T-cell (primary cell): ENCODE data around the gene DDA1. TPM values are rescaled to one million over a fixed set of nuclear protein-coding genes. Genes with fewer than 3 reads are reported as not detected.

ENCODE experiments used
- ATAC-seq, 4 experiments: fragments of 200-7000 bp in 3 of 4; fragments of 150-1000 bp in 1 of 4; cut with Tn5 transposase; replicated peaks in 1 of 4; 1 replicate in 3 of 4; 2 replicates in 1 of 4; pipeline ENCODE4 v1.10.0; 2021; ENCODE audit warnings: moderate library complexity in 3 of 4, mild to moderate bottlenecking in 2 of 4, moderate number of reproducible peaks in 1 of 4
- CTCF ChIA-PET, 2 donors: fragments of 300-600 bp; sonication (Branson Sonifier 250); formaldehyde crosslinking; loops; one replicate each; lab custom pipeline; 2022; ENCODE audit warnings: antibody characterized with exemption in 2 of 2; lab: Charles Lee
- POLR2A ChIA-PET, 2 donors: fragments of 300-600 bp; sonication (Branson Sonifier 250); formaldehyde crosslinking; loops; one replicate each; lab custom pipeline; 2022; ENCODE audit warnings: antibody characterized with exemption in 2 of 2; lab: Charles Lee
- DNase-seq, 35 experiments: peaks; one replicate each; pipeline versions ENCODE4 v3.0.0 to v3.0.0-alpha.2; 2013 to 2023
- H3K27ac ChIP-seq: one replicate; pipeline ENCODE4 v1.5.1; 2013; ENCODE audit warnings: low read length
- H3K27me3 ChIP-seq, 2 experiments: replicated peaks in 1 of 2; 1 replicate in 1 of 2; 2 replicates in 1 of 2; pipeline versions ENCODE4 v1.6.1 to v1.7.0; 2013; ENCODE audit warnings: low read length in 1 of 2, mixed read lengths in 1 of 2; ENCODE audit not compliant: control insufficient read depth in 2 of 2, insufficient read depth in 2 of 2; ENCODE audit errors: extremely low read depth in 1 of 2
- H3K36me3 ChIP-seq, 2 donors: 1 replicate in 1 of 2; 2 replicates in 1 of 2; pipeline versions ENCODE4 v1.6.1 to v1.7.0; 2013; ENCODE audit warnings: low read length in 1 of 2; ENCODE audit not compliant: control insufficient read depth in 2 of 2, insufficient read depth in 1 of 2; ENCODE audit errors: extremely low read depth in 1 of 2
- H3K4me1 ChIP-seq, 2 experiments: 1 replicate in 1 of 2; 2 replicates in 1 of 2; pipeline versions ENCODE4 v1.6.1 to v1.7.0; 2013; ENCODE audit warnings: low read length in 2 of 2, mixed read lengths in 1 of 2; ENCODE audit not compliant: insufficient read depth in 2 of 2, control insufficient read depth in 1 of 2; ENCODE audit errors: extremely low read depth in 1 of 2
- H3K4me3 ChIP-seq, 2 donors: 1 replicate in 1 of 2; 2 replicates in 1 of 2; pipeline versions ENCODE4 v1.5.1 to v1.7.0; 2013; ENCODE audit warnings: mild to moderate bottlenecking in 2 of 2, low read length in 1 of 2, moderate library complexity in 1 of 2; ENCODE audit not compliant: control insufficient read depth in 1 of 2; ENCODE audit errors: extremely low read depth in 1 of 2
- H3K9me3 ChIP-seq: 2 replicates; pipeline ENCODE4 v1.7.0; 2013
- H3K27ac Mint-ChIP-seq, 2 donors: one replicate each; pipeline ENCODE4 v1.8.0; 2020 to 2021; ENCODE audit warnings: mild to moderate bottlenecking in 2 of 2, mixed read lengths in 2 of 2
- H3K27me3 Mint-ChIP-seq, 2 donors: one replicate each; pipeline ENCODE4 v1.8.0; 2021 to 2022; ENCODE audit warnings: mixed read lengths in 2 of 2
- H3K36me3 Mint-ChIP-seq: one replicate; pipeline ENCODE4 v1.8.0; 2021; ENCODE audit warnings: mixed read lengths
- H3K4me1 Mint-ChIP-seq, 3 donors: one replicate each; pipeline ENCODE4 v1.8.0; 2020 to 2022; ENCODE audit warnings: mixed read lengths in 3 of 3, mild to moderate bottlenecking in 1 of 3
- H3K4me3 Mint-ChIP-seq, 3 donors: one replicate each; pipeline ENCODE4 v1.8.0; 2020 to 2022; ENCODE audit warnings: mild to moderate bottlenecking in 3 of 3, mixed read lengths in 3 of 3, moderate library complexity in 3 of 3
- H3K9me3 Mint-ChIP-seq, 3 donors: one replicate each; pipeline ENCODE4 v1.8.0; 2020 to 2022; ENCODE audit warnings: mixed read lengths in 3 of 3
- WGBS: methylation state at CpG from one replicate; pipeline ENCODE4 v1.1.5; 2013; ENCODE audit warnings: missing lambda C conversion rate; ENCODE audit not compliant: insufficient coverage; 5-methylcytosine and 5-hydroxymethylcytosine counted together
- total RNA-seq, 35 experiments: library from RNA in 6 of 35; stranded (reverse) in 6 of 35; fragments of 120-200 nt in 1 of 35; gene quantifications; one replicate each; pipeline versions ENCODE4 v1.2.1 to v1.2.4 and lab custom pipeline; 2013 to 2026

The DDA1 gene
- total RNA-seq, 5 donors from 2014 or later (not counting 1 experiment from before 2014, with no cell fraction given) = 37.3 to 51.7 (median 42.0) TPM

DNA sequence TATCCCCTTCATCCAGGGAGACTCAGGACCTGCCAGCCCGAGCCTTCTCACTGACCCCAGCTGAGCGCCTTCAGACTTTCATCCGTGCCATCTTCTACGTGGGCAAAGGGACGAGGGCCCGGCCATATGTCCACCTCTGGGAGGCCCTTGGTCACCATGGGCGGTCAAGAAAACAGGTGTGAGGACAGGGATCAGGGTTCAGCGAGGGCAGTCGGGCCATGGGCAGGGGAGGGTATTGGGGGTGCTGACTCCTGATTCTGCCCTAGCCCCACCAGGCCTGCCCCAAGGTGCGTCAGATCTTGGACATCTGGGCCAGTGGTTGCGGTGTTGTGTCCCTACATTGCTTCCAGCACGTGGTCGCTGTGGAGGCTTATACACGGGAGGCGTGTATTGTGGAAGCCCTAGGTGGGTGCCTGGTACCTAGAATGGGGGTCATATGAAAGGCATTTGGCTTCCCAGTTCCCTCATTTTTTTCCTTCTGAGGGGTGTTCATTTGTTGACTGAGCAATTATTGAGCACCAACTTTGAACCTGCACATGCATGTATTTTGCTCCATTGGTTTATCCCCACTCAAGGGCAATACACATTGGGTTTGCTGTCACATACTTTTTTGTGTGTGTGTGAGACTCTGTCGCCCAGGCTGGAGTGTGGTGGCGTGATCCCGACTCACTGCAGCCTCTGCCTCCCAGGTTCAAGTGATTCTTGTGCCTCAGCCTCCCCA lies 23.8 kb upstream of the DDA1 start:
- no peaks in the 10 kb centered on the region for H3K36me3 Mint-ChIP-seq
- peaks cover 0 to 45% of the 10 kb centered on the region in 2 experiments for H3K27me3 ChIP-seq
- WGBS = 90% methylated on average over 15 of the region's 18 CpGs

DNA sequence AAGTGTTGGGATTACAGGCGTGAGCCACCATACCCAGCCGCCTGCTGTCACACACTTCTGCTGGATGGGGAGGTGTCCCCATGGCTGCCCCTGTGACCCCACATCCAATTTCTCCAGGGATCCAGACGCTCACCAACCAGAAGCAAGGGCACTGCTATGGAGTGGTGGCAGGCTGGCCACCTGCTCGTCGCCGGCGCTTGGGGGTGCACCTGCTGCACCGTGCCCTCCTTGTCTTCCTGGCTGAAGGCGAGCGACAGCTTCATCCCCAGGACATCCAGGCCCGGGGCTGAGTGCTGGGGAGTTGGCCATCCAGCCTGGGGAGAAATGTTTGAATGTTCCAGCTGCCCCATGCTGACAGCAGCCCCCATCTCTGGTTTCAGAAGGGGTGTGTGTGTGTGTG lies 23.1 kb upstream of the DDA1 start:
- Mint-ChIP-seq H3K27ac (no peak overlapping the region), H3K4me3 (no peak overlapping the region), H3K27me3 (peaks cover 0 to 7% of the 10 kb centered on the region in 2 donors), H3K4me1 (peaks cover 4 to 7% (median 5%) of the 10 kb centered on the region in 3 donors), H3K9me3 (no peaks in the 10 kb centered on the region), H3K36me3 (no peaks in the 10 kb centered on the region)
- 94% methylated on average over 5 of the region's 11 CpGs for WGBS
- ATAC-seq = no peak
- ChIA-PET CTCF (interaction anchor here in 1 of 2 donors (0.6 kb wide), 1 partner anchor 98 kb away, joined by 4 read pairs; no protein-coding TSS in a partner anchor), POLR2A (interaction anchor here in 1 of 2 donors (0.7 kb wide), 1 partner anchor 407 kb away, joined by 5 read pairs; no protein-coding TSS in a partner anchor)
- H3K9me3 ChIP-seq = no peaks in the 10 kb centered on the region
- peaks cover 6 to 23% of the 10 kb centered on the region in 2 experiments for H3K4me1 ChIP-seq
- H3K36me3 ChIP-seq = no peaks in the 10 kb centered on the region
- DNase-seq = no peak
- no peak overlapping the region for H3K27ac ChIP-seq
- peaks cover 0 to 39% of the 10 kb centered on the region in 2 experiments for H3K27me3 ChIP-seq
- H3K4me3 ChIP-seq = no peak overlapping the region

More for the DNA sequence above, 23.8 kb upstream of the DDA1 start:
- H3K9me3 ChIP-seq = no peaks in the 10 kb centered on the region
- no peak overlapping the region for H3K27ac ChIP-seq
- peaks cover 0 to 7% of the 10 kb centered on the region in 2 donors for H3K27me3 Mint-ChIP-seq
- H3K4me3 ChIP-seq = no peak overlapping the region
- ATAC-seq (no peak), DNase-seq (no peak)
- no peaks in the 10 kb centered on the region for H3K36me3 ChIP-seq
- H3K27ac Mint-ChIP-seq = no peak overlapping the region
- no peak overlapping the region for H3K4me3 Mint-ChIP-seq
- ChIA-PET POLR2A (interaction anchor here in 1 of 2 donors (0.6 kb wide), 2 partner anchors 41 to 166 kb away, joined by 3 to 4 read pairs; no protein-coding TSS in a partner anchor), CTCF (no interaction called here)
- peaks cover 6 to 26% of the 10 kb centered on the region in 2 experiments for H3K4me1 ChIP-seq
- peaks cover 4 to 7% (median 5%) of the 10 kb centered on the region in 3 donors for H3K4me1 Mint-ChIP-seq
- H3K9me3 Mint-ChIP-seq = no peaks in the 10 kb centered on the region

DNA sequence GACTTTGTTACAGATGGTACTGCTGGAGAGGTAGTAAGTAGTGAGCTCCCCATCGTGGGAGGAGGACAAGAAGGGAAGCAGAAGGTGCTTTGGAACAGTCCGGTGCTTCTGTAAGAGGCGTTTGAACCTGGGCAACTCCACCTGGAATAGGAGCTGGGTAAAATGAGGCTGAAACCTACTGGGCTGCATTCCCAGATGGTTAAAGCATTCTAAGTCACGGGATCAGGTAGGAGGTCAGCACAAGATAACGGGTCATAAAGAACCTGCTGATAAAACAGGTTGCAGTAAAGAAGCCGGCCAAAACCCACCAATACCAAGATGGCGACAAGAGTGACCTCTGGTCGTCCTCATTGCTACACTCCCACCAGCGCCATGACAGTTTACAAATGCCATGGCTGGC lies 22.6 kb upstream of the DDA1 start:
- 92% methylated on average over 7 of the region's 9 CpGs for WGBS
- DNase-seq (no peak), ATAC-seq (no peak)
- peaks cover 4 to 8% (median 7%) of the 10 kb centered on the region in 3 donors for H3K4me1 Mint-ChIP-seq
- Histone ChIP-seq H3K27me3 (peaks cover 0 to 34% of the 10 kb centered on the region in 2 experiments), H3K4me3 (no peak overlapping the region), H3K27ac (no peak overlapping the region), H3K4me1 (peaks cover 6 to 19% of the 10 kb centered on the region in 2 experiments), H3K36me3 (no peaks in the 10 kb centered on the region), H3K9me3 (no peaks in the 10 kb centered on the region)
- H3K27ac Mint-ChIP-seq = no peak overlapping the region
- no peaks in the 10 kb centered on the region for H3K36me3 Mint-ChIP-seq
- H3K27me3 Mint-ChIP-seq = peaks cover 0 to 7% of the 10 kb centered on the region in 2 donors
- H3K4me3 Mint-ChIP-seq = no peak overlapping the region
- no peaks in the 10 kb centered on the region for H3K9me3 Mint-ChIP-seq
- ChIA-PET CTCF (interaction anchor here in 1 of 2 donors (0.6 kb wide), 1 partner anchor 98 kb away, joined by 4 read pairs; no protein-coding TSS in a partner anchor), POLR2A (interaction anchor here (0.6 to 0.7 kb wide), 2 partner anchors 407 to 451 kb away, joined by 3 to 5 read pairs; no protein-coding TSS in a partner anchor)

DNA sequence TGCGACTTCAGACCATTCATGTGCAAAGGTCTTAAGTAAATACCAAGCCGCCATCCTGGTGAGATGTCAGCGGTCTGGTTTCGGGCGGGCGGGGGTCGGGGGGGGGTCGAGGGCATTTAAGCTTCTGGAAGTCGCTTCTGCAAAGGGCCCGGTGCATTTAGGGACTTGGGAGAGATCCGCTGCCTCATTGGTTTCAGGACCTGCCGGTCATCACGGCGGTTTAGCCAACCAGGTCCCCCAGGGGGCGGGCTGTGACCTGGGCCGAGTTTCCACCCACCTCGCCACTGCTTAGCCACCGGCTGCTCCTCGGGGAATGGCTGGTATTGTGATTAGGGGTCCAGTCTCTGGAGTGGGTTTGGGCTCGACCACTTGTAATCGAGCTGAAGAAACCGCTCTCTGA lies 19.9 kb upstream of the DDA1 start:
- Histone ChIP-seq H3K27ac (no peak overlapping the region), H3K36me3 (peaks cover 0 to 5% of the 10 kb centered on the region in 2 donors), H3K9me3 (no peaks in the 10 kb centered on the region), H3K4me3 (no peak overlapping the region), H3K27me3 (peaks cover 0 to 18% of the 10 kb centered on the region in 2 experiments), H3K4me1 (peaks cover 0 to 16% of the 10 kb centered on the region in 2 experiments)
- Mint-ChIP-seq H3K4me3 (no peak overlapping the region), H3K36me3 (no peaks in the 10 kb centered on the region), H3K27ac (no peak overlapping the region), H3K9me3 (no peaks in the 10 kb centered on the region), H3K4me1 (peaks cover 5 to 8% (median 6%) of the 10 kb centered on the region in 3 donors), H3K27me3 (peaks cover 0 to 7% of the 10 kb centered on the region in 2 donors)
- ChIA-PET POLR2A (interaction anchor here in 1 of 2 donors (0.7 kb wide), 1 partner anchor 228 kb away, joined by 8 read pairs; no protein-coding TSS in a partner anchor), CTCF (interaction anchor here in 1 of 2 donors (0.6 kb wide), 1 partner anchor 28 kb away, joined by 4 read pairs; no protein-coding TSS in a partner anchor)
- DNase-seq (peak in 13 of 35 experiments; percentile 20 to 59 (median 28)), ATAC-seq (no peak)
- WGBS = 15% methylated on average over 14 of the region's 22 CpGs

DNA sequence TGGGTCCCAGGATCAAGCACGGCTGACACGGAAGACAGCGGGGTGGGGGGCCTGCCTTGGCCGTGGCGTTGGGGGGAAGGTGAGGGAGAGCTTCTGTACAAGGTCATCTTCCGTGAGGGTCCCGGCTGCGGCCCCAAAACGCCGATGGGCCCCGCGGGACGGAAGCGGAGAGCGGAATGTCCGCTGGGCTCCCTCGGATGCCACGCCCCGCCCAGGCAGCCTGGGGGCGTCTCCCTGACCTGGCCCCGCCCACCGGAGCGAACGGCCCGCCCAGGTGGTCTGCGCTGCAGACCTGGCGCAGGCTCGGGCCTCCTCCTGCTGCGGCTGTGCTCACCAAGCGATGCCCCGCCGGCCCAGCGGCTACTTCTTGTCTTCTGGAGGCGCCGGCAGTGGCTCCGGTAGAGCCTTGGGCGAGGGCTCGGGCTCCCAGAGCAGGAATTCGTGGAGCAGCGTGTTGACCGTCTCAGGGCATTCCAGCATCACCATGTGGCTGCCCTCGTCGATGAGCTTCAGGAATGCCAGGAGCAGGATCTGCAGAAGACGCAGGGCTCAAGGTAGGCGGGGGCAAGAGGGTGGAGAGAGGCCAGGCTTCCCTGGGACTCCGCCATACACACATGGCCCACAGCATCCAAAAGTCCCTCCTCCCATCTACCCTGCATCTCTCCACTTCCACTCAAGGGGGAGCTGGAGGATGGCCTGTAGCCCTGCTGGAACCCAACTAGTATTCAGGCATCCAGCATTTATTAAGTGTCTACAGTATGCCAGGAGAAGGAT lies 16.9 kb upstream of the DDA1 start:
- Histone ChIP-seq H3K4me1 (peaks cover 0 to 16% of the 10 kb centered on the region in 2 experiments), H3K27me3 (peaks cover 0 to 15% of the 10 kb centered on the region in 2 experiments), H3K4me3 (peak overlapping the region; percentile 69 to 72), H3K27ac (no peak overlapping the region), H3K36me3 (peaks cover 0 to 7% of the 10 kb centered on the region in 2 donors), H3K9me3 (no peaks in the 10 kb centered on the region)
- Mint-ChIP-seq H3K4me1 (peaks cover 5 to 8% (median 8%) of the 10 kb centered on the region in 3 donors), H3K36me3 (peaks cover 3% of the 10 kb centered on the region), H3K9me3 (no peaks in the 10 kb centered on the region), H3K4me3 (peak overlapping the region; percentile 82 to 92 (median 89)), H3K27me3 (peaks cover 0 to 6% of the 10 kb centered on the region in 2 donors), H3K27ac (peak overlapping the region; percentile 43 to 75)
- WGBS = 2% methylated on average over 41 of the region's 46 CpGs
- ChIA-PET CTCF (interaction anchor here (0.6 to 2.0 kb wide), 8 partner anchors 13 to 188 kb away, joined by 3 to 13 read pairs (median 6); partner anchors contain the start of genes DDA1 (in 1 of the 2) and MRPL34 (in 1 of the 2)), POLR2A (no interaction called here)
- peak; percentile 55 to 87 (median 69) for DNase-seq
- peak; percentile 94 to 97 (median 96) for ATAC-seq
